Neuron (in vitro differentiated cells): ENCODE measurements around the gene SLC6A3.

Source experiments
- H2AFZ ChIP-seq: one replicate; pipeline ENCODE4 v1.6.1; 2013; ENCODE audit warnings: low read depth, mild to moderate bottlenecking, inconsistent platforms, low read length, moderate library complexity
- H3K27me3 ChIP-seq: one replicate; pipeline ENCODE4 v1.6.1; 2013; ENCODE audit warnings: low read length; ENCODE audit not compliant: insufficient read depth
- H3K36me3 ChIP-seq: one replicate; pipeline ENCODE4 v1.6.1; 2013; ENCODE audit warnings: low read length; ENCODE audit not compliant: insufficient read depth
- H3K4me1 ChIP-seq: one replicate; pipeline ENCODE4 v1.6.1; 2013; ENCODE audit warnings: low read length; ENCODE audit not compliant: insufficient read depth
- H3K4me3 ChIP-seq: 2 replicates; pipeline ENCODE4 v1.5.1; 2013; ENCODE audit warnings: mild to moderate bottlenecking, low read length, moderate library complexity
- H3K9me3 ChIP-seq: one replicate; pipeline ENCODE4 v1.6.1; 2013; ENCODE audit warnings: low read length

Gene SLC6A3

DNA sequence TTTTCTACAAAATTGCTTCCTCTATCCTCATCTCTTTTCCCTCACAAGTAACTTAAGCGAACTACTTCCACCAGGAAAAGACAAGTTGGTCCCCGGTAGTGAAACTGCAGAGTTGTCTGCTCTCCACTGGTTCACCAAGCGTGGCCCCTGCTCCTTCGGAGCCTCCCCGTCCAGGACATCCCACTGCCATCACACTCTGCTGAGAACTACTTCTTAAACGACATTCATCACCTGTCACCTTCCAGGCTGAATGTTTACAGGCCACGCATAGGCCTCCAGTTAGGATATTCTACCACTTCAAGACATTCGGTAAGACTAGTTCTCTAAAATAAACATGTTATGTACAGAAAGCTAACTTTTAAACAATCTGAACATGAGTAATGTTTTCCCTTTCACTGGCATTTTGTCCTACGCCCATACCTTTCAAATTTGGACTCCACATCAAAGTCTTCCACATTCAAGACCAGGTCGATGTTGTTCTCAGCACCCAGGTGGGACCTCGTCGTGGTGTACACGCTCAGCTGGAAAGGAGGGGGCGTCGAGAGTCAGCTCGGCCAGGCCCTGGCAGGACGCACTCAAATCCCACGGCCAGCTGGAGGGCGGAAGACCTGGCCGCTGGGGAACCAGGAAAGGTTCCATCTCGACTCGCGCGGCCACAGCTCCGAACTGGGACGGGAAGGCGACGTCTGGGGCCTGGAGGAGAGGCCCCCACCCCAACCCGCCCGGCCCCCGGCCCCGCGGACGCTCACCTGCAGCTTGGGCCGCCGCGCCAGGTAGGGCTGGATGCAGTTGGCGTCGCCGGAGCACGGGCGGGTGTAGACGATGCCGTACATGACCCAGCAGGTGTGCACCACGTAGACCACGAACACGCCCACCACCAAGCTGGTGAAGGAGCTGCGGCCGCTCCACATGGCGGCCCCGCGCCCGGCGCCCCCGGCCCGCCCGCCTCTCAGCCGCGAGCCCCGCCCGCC is 101.0 kb downstream of the SLC6A3 start:
- Histone ChIP-seq H3K27me3 (no peaks in the 10 kb centered on the region), H3K4me3 (peak overlapping the region; percentile 93), H2AFZ (no peak overlapping the region), H3K36me3 (peaks cover 29% of the 10 kb centered on the region), H3K9me3 (no peaks in the 10 kb centered on the region), H3K4me1 (peaks cover 21% of the 10 kb centered on the region)

DNA sequence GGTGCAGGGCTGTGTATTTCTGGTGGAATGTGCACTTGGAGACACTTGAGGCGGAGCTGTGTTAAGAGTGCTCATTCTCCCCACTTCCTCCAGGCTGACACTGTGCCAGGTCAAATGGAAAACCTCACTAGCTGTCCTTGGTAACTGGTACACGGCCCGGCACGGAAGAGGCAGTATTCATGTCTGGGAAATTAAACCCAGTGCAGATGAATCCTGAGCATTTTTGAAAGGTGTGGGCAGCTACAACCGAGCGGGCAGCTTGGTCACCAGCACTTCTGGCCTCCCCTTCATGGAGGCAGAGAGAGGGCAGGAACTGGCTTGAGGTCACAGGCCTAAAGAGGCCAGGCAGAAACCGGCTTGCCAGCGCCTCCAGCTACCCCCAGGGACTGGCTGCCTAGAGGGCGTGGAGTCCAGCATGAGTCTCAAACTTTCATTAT is 101.9 kb downstream of the SLC6A3 start:
- Histone ChIP-seq H2AFZ (no peak overlapping the region), H3K36me3 (peaks cover 38% of the 10 kb centered on the region), H3K27me3 (no peaks in the 10 kb centered on the region), H3K4me1 (peaks cover 21% of the 10 kb centered on the region), H3K4me3 (peak overlapping the region; percentile 93), H3K9me3 (no peaks in the 10 kb centered on the region)
